Endodermal cell (in vitro differentiated cells): ENCODE results near the gene KCTD10. TPM values are rescaled to one million over a fixed set of nuclear protein-coding genes. Genes with fewer than 3 reads are reported as not detected.

Source experiments
- DNase-seq: peaks from one replicate; pipeline ENCODE4 v3.0.0-alpha.2; 2017
- H3K27ac ChIP-seq: 2 replicates; pipeline ENCODE4 v1.5.1; 2013; ENCODE audit warnings: mild to moderate bottlenecking, low read depth, low read length, moderate library complexity
- H3K27me3 ChIP-seq: 2 replicates; pipeline ENCODE4 v1.6.1; 2013; ENCODE audit warnings: mild to moderate bottlenecking, low read length, moderate library complexity; ENCODE audit not compliant: insufficient read depth, control insufficient read depth, poor library complexity, severe bottlenecking
- H3K36me3 ChIP-seq: 2 replicates; pipeline ENCODE4 v1.7.0; 2013; ENCODE audit warnings: mild to moderate bottlenecking, low read length, moderate library complexity; ENCODE audit not compliant: control insufficient read depth, insufficient read depth
- H3K4me1 ChIP-seq: one replicate; pipeline ENCODE4 v1.7.0; 2013; ENCODE audit warnings: low read length; ENCODE audit not compliant: control insufficient read depth, insufficient read depth
- H3K4me3 ChIP-seq: 2 replicates; pipeline ENCODE4 v1.5.1; 2013; ENCODE audit warnings: mild to moderate bottlenecking, low read length, moderate library complexity
- H3K9ac ChIP-seq: 2 replicates; pipeline ENCODE4 v1.6.1; 2013; ENCODE audit warnings: mild to moderate bottlenecking, low read length, moderate library complexity; ENCODE audit not compliant: poor library complexity, severe bottlenecking; ENCODE audit errors: extremely low read depth
- H3K9me3 ChIP-seq: 2 replicates; pipeline ENCODE4 v1.6.1; 2013; ENCODE audit warnings: mild to moderate bottlenecking, low read length, moderate library complexity; ENCODE audit not compliant: control insufficient read depth
- H3K27ac Mint-ChIP-seq: 2 replicates; pipeline ENCODE4 v1.8.0; 2020; ENCODE audit warnings: mixed read lengths
- H3K27me3 Mint-ChIP-seq: 2 replicates; pipeline ENCODE4 v1.8.0; 2021; ENCODE audit warnings: mild to moderate bottlenecking, mixed read lengths; ENCODE audit not compliant: insufficient read depth
- H3K36me3 Mint-ChIP-seq: 2 replicates; pipeline ENCODE4 v1.8.0; 2020; ENCODE audit warnings: low read depth, mixed read lengths
- H3K4me1 Mint-ChIP-seq: 2 replicates; pipeline ENCODE4 v1.8.0; 2020; ENCODE audit warnings: mixed read lengths
- H3K4me3 Mint-ChIP-seq: 2 replicates; pipeline ENCODE4 v1.8.0; 2020; ENCODE audit warnings: mild to moderate bottlenecking, moderate library complexity, mixed read lengths
- H3K9me3 Mint-ChIP-seq: 2 replicates; pipeline ENCODE4 v1.8.0; 2020; ENCODE audit warnings: mild to moderate bottlenecking, mixed read lengths
- CTCF ChIP-seq: fragments of 200-600 bp; sonication (generic); conservative IDR thresholded peaks from 2 replicates; pipeline ENCODE4 v1.5.0; 2021; ENCODE audit warnings: antibody characterized with exemption, mild to moderate bottlenecking
- WGBS, 2 experiments: methylation state at CpG; one replicate each; pipeline versions ENCODE4 v1.1.5 to v1.1.7; 2013; ENCODE audit warnings: missing lambda C conversion rate in 2 of 2, mixed read lengths in 1 of 2; ENCODE audit not compliant: insufficient coverage in 1 of 2, insufficient read length in 1 of 2; 5-methylcytosine and 5-hydroxymethylcytosine counted together
- total RNA-seq, 2 donors: library from RNA; stranded (reverse); fragmentation: NEBNext Ultra II Directional in 1 of 2; extraction: Animal tissue kit (Norgen Biotek cat#: 25700) in 1 of 2; gene quantifications; 2 replicates in 1 of 2; 3 replicates in 1 of 2; pipeline ENCODE4 v1.2.1, GENCODE V29; 2021

Gene KCTD10
- total RNA-seq, 2 donors from 2014 or later, result 50.9 to 53.5 TPM

GRCh38 chr12:109489955-109490565, 13.0 kb upstream of the KCTD10 start:
- Histone ChIP-seq H3K27ac (no peak overlapping the region), H3K9me3 (peaks cover 9% of the 10 kb centered on the region), H3K4me1 (no peaks in the 10 kb centered on the region), H3K9ac (no peak overlapping the region), H3K36me3 (peaks cover 87% of the 10 kb centered on the region), H3K27me3 (no peaks in the 10 kb centered on the region), H3K4me3 (no peak overlapping the region)
- Mint-ChIP-seq H3K4me3 (no peak overlapping the region), H3K9me3 (peaks cover 8% of the 10 kb centered on the region), H3K36me3 (peaks cover 84% of the 10 kb centered on the region), H3K27ac (no peak overlapping the region), H3K27me3 (no peaks in the 10 kb centered on the region), H3K4me1 (no peaks in the 10 kb centered on the region)
- TF ChIP-seq CTCF, result no peak
- DNase-seq, result no peak
- WGBS, 2 experiments, result 88% methylated on average over 1 of the region's 1 CpG; no CpG with 5 or more reads in 1 of the 2 experiments

GRCh38 chr12:109489016-109489954, 12.2 kb upstream of the KCTD10 start:
- H3K36me3 Mint-ChIP-seq, result peaks cover 83% of the 10 kb centered on the region
- H3K27ac Mint-ChIP-seq, result no peak overlapping the region
- Histone ChIP-seq H3K9ac (no peak overlapping the region), H3K27me3 (no peaks in the 10 kb centered on the region), H3K27ac (no peak overlapping the region), H3K4me1 (no peaks in the 10 kb centered on the region), H3K36me3 (peaks cover 87% of the 10 kb centered on the region), H3K9me3 (peaks cover 1% of the 10 kb centered on the region), H3K4me3 (no peak overlapping the region)
- H3K9me3 Mint-ChIP-seq, result peaks cover under 1% of the 10 kb centered on the region
- no peak overlapping the region for H3K4me3 Mint-ChIP-seq
- no peaks in the 10 kb centered on the region for H3K4me1 Mint-ChIP-seq
- H3K27me3 Mint-ChIP-seq, result no peaks in the 10 kb centered on the region
- no peak for TF ChIP-seq CTCF
- DNase-seq, result no peak
- WGBS, 2 experiments, result 93 to 94% methylated on average over 11 to 14 of the region's 14 CpGs

- Histone ChIP-seq H3K9ac (no peak overlapping the region), H3K9me3 (no peaks in the 10 kb centered on the region), H3K27me3 (no peaks in the 10 kb centered on the region), H3K4me1 (no peaks in the 10 kb centered on the region), H3K27ac (no peak overlapping the region), H3K4me3 (no peak overlapping the region), H3K36me3 (peaks cover 91% of the 10 kb centered on the region)
- H3K4me1 Mint-ChIP-seq, result no peaks in the 10 kb centered on the region
- no peak overlapping the region for H3K4me3 Mint-ChIP-seq
- no peaks in the 10 kb centered on the region for H3K9me3 Mint-ChIP-seq
- H3K36me3 Mint-ChIP-seq, result peaks cover 75% of the 10 kb centered on the region
- WGBS, 2 experiments, result 95 to 99% methylated on average over 5 to 7 of the region's 7 CpGs
- TF ChIP-seq CTCF, result no peak
- DNase-seq, result no peak
- no peaks in the 10 kb centered on the region for H3K27me3 Mint-ChIP-seq
- no peak overlapping the region for H3K27ac Mint-ChIP-seq
Measured at GRCh38 chr12:109488051-109488665, 11.1 kb upstream of the KCTD10 start.
